Tibial artery (tissue), 4 donors: ENCODE measurements around the gene DYNC1I1.

Source experiments
- DNase-seq, 2 donors: peaks; one replicate each; pipeline ENCODE4 v3.0.0-alpha.2; 2019
- H3K27ac ChIP-seq, 2 donors: fragments of 200-600 bp; sonication (generic) in 1 of 2; 1 replicate in 1 of 2; 2 replicates in 1 of 2; pipeline ENCODE4 v1.5.1; 2018 to 2019; ENCODE audit warnings: mild to moderate bottlenecking in 1 of 2
- H3K27me3 ChIP-seq, 2 donors: fragments of 200-600 bp; sonication (generic) in 1 of 2; one replicate each; pipeline versions ENCODE4 v1.5.1 to v1.6.0; 2016 to 2019
- H3K36me3 ChIP-seq, 3 donors: fragments of 200-600 bp; sonication (generic) in 2 of 3; one replicate each; pipeline ENCODE4 v1.5.1; 2016 to 2019; ENCODE audit warnings: mild to moderate bottlenecking in 2 of 3
- H3K4me1 ChIP-seq, 4 donors: fragments of 200-600 bp; sonication (generic) in 2 of 4; 1 replicate in 3 of 4; 2 replicates in 1 of 4; pipeline ENCODE4 v1.5.1; 2016 to 2019
- H3K4me3 ChIP-seq, 2 donors: fragments of 200-600 bp; sonication (generic) in 1 of 2; 1 replicate in 1 of 2; 2 replicates in 1 of 2; pipeline ENCODE4 v1.5.1; 2018 to 2019; ENCODE audit warnings: mild to moderate bottlenecking in 2 of 2
- H3K9me3 ChIP-seq, 3 donors: fragments of 200-600 bp; sonication (generic) in 1 of 3; one replicate each; pipeline ENCODE4 v1.5.1; 2016 to 2019
- intact Hi-C: fragments of 100-400 bp; cut with DNase I; formaldehyde crosslinking; loops from one replicate; pipeline ENCODE4 v1.15.0; 2023; ENCODE audit warnings: low total_unique reads
- TF ChIP-seq, protein P1 (sequence below), 2 experiments: fragments of 200-600 bp in 1 of 2; fragments of 450-650 bp in 1 of 2; IDR thresholded peaks; one replicate each; pipeline ENCODE4 v1.5.1; 2017 to 2019; ENCODE audit warnings: antibody characterized with exemption in 2 of 2, mild to moderate bottlenecking in 1 of 2, moderate library complexity in 1 of 2

Gene DYNC1I1

DNA sequence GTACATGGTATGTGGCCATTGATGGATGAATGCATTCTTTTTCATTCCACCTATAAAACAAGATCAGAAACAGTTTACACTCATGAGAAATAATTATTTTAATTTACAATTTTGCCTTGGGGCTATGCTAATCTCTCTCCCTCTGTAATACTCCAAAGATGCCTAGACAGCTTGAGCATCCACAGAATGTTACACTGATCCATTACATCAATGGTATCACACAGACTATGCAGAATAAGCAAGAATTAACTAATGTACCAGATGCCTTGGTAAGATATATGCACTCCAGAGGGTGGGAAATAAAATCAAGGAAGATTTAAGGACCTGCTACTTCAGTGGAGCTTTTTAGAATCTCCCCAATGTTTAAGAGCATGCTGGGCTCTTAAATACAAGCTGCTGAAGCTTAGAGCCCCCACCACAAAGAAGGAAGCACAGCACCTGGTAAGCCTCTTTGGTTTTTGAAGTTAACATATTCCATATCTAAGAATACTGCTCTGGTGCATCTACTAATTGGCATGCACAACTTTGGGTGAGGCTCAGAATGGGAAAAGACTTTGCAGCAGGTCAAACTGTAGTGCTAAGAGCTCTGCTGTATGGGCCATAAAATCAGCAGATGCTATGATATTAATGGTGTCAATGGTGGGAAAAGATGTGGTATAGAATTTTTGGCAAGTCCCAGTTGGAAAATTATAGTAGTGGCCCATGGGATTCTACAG, 329.9 kb downstream of the DYNC1I1 start:
- TF ChIP-seq, protein P1, sequence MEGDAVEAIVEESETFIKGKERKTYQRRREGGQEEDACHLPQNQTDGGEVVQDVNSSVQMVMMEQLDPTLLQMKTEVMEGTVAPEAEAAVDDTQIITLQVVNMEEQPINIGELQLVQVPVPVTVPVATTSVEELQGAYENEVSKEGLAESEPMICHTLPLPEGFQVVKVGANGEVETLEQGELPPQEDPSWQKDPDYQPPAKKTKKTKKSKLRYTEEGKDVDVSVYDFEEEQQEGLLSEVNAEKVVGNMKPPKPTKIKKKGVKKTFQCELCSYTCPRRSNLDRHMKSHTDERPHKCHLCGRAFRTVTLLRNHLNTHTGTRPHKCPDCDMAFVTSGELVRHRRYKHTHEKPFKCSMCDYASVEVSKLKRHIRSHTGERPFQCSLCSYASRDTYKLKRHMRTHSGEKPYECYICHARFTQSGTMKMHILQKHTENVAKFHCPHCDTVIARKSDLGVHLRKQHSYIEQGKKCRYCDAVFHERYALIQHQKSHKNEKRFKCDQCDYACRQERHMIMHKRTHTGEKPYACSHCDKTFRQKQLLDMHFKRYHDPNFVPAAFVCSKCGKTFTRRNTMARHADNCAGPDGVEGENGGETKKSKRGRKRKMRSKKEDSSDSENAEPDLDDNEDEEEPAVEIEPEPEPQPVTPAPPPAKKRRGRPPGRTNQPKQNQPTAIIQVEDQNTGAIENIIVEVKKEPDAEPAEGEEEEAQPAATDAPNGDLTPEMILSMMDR (IDR thresholded peaks at IDR 0.05) = no peak
- H3K9me3 ChIP-seq = peaks cover 0 to 4% (median 0%) of the 10 kb centered on the region in 3 donors
- intact Hi-C loops = no loop called here
- no peak overlapping the region for H3K4me3 ChIP-seq
- no peaks in the 10 kb centered on the region for H3K4me1 ChIP-seq
- H3K27me3 ChIP-seq = no peaks in the 10 kb centered on the region
- no peak overlapping the region for H3K27ac ChIP-seq
- DNase-seq = no peak
- no peaks in the 10 kb centered on the region for H3K36me3 ChIP-seq

DNA sequence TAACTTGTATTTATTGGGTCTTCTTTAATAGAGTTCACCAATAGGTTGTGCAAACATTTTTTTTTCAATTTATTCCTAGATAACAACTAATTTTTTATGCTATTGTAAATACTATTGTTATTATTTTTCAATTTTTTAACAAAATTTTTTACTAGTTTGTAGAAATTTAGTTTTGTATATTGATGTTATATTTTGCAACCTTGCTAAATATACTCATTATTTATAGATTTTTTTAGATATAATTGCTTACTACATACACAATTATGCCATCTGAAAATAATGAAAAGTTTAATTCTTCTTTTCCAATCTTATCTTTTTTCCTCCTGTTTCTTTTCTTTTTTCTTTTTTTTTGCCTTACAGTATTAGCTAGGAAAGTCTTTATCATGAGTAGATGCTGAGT, 332.6 kb downstream of the DYNC1I1 start:
- Histone ChIP-seq H3K4me3 (no peak overlapping the region), H3K27me3 (no peaks in the 10 kb centered on the region), H3K36me3 (no peaks in the 10 kb centered on the region), H3K9me3 (no peaks in the 10 kb centered on the region), H3K27ac (no peak overlapping the region), H3K4me1 (no peaks in the 10 kb centered on the region)
- no peak for DNase-seq
- intact Hi-C loops = loop anchor here (1.0 kb wide), 1 partner anchor 19 kb away; no protein-coding TSS in a partner anchor
- TF ChIP-seq, protein P1 (IDR thresholded peaks at IDR 0.05) = no peak

DNA sequence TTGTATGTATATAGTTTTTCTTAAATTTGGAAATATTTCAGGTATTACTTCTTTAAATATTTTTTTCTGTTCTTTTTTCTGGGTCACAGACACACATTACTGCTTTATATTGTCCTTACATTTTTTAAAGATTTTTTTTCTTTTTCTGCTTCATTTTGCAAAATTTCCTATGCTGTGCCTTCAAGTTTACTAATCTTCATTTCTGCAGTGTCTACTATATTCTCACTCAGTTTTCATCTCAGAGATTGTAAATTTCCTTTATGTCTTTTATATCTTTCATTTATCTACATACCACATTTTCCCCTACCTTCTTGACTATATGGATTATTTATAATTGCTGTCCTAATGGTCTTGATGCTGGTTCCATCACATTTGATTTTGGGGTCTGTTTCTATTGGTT, 339.1 kb downstream of the DYNC1I1 start:
- no peak overlapping the region for H3K27ac ChIP-seq
- H3K4me3 ChIP-seq = no peak overlapping the region
- no peaks in the 10 kb centered on the region for H3K36me3 ChIP-seq
- no peak for DNase-seq
- no peaks in the 10 kb centered on the region for H3K4me1 ChIP-seq
- no peaks in the 10 kb centered on the region for H3K27me3 ChIP-seq
- H3K9me3 ChIP-seq = no peaks in the 10 kb centered on the region
- TF ChIP-seq, protein P1 (IDR thresholded peaks at IDR 0.05) = no peak
- intact Hi-C loops = no loop called here

DNA sequence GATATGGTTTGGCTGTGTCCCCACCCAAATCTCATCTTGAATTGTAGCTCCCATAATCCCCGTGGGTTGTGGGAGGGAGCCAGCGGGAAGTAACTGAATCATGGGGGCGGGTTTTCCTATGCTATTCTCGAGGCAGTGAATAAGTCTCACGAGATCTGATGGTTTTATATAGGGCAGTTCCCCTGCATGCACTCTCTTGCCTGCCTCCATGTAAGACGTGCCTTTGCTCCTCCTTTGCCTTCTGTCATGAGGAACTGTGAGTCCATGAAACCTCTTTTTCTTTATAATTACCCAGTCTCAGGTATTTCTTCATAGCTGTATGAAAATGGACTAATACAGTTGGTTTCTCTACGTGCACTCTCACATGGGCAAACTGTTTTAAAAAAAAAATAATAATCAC, 341.8 kb downstream of the DYNC1I1 start:
- Histone ChIP-seq H3K27me3 (no peaks in the 10 kb centered on the region), H3K9me3 (no peaks in the 10 kb centered on the region), H3K4me3 (no peak overlapping the region), H3K4me1 (no peaks in the 10 kb centered on the region), H3K36me3 (no peaks in the 10 kb centered on the region), H3K27ac (no peak overlapping the region)
- TF ChIP-seq, protein P1 (IDR thresholded peaks at IDR 0.05) = no peak
- intact Hi-C loops = no loop called here
- no peak for DNase-seq

DNA sequence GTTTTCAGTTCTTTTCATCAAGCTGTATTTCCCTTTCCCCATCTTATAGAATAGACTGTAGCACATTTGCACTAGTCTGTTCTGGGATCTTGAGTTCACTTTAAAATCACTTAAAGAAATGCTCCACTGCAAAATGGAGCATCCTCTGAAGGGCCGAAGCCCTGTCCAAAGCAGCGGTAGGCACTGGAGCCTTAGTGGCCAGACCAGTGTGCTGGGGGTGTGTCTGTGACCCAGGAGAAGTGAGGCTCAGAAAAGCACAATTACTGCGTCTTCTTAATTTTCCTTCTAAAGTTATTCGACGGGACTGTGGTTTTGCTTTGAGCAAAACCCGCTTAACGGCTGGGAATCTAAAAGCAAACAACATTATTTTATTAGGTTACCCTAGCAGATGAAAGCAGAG, 343.8 kb downstream of the DYNC1I1 start:
- intact Hi-C loops = no loop called here
- H3K27me3 ChIP-seq = no peaks in the 10 kb centered on the region
- H3K36me3 ChIP-seq = peaks cover 12 to 14% (median 14%) of the 10 kb centered on the region in 3 donors
- H3K9me3 ChIP-seq = no peaks in the 10 kb centered on the region
- no peaks in the 10 kb centered on the region for H3K4me1 ChIP-seq
- no peak for DNase-seq
- H3K27ac ChIP-seq = no peak overlapping the region
- H3K4me3 ChIP-seq = no peak overlapping the region
- TF ChIP-seq, protein P1 (IDR thresholded peaks at IDR 0.05) = no peak
